A673 (cell line): ENCODE results near the gene SPRYD3. TPM values are rescaled to one million over a fixed set of nuclear protein-coding genes. Genes with fewer than 3 reads are reported as not detected.

Experiments used
- BruUV-seq: library from RNA; stranded (reverse); fragments of 400-500 nt; replicated peaks from 2 replicates; lab custom pipeline; 2021; lab: Mats Ljungman, UMichigan
- CTCF ChIA-PET: fragments of 300-600 bp; sonication (Branson Sonifier 250); formaldehyde crosslinking; loops from one replicate; lab custom pipeline; 2022; ENCODE audit warnings: antibody characterized with exemption; lab: Charles Lee
- POLR2A ChIA-PET: fragments of 300-600 bp; sonication (Branson Sonifier 250); formaldehyde crosslinking; loops from one replicate; lab custom pipeline; 2022; ENCODE audit warnings: antibody characterized with exemption; ENCODE audit not compliant: low non-redundant PET; lab: Charles Lee
- DNase-seq: peaks from one replicate; pipeline ENCODE4 v3.0.0-alpha.2; 2015; ENCODE audit warnings: low spot score
- H3K27ac ChIP-seq: fragments of 200-600 bp; sonication (generic); 2 replicates; pipeline ENCODE4 v1.5.1; 2016; ENCODE audit warnings: mixed run types, low read depth, mild to moderate bottlenecking, mixed read lengths, antibody characterized with exemption, low read length; ENCODE audit not compliant: poor library complexity, severe bottlenecking
- H3K27me3 ChIP-seq: fragments of 200-600 bp; sonication (generic); replicated peaks from 2 replicates; pipeline ENCODE4 v1.6.1; 2017; ENCODE audit warnings: mixed run types, low read depth, mild to moderate bottlenecking, mixed read lengths, antibody characterized with exemption, low read length; ENCODE audit not compliant: insufficient read depth, poor library complexity
- H3K36me3 ChIP-seq: fragments of 200-600 bp; sonication (generic); 2 replicates; pipeline ENCODE4 v1.6.1; 2016; ENCODE audit warnings: mixed run types, mild to moderate bottlenecking, mixed read lengths, antibody characterized with exemption, low read length; ENCODE audit not compliant: insufficient read depth, poor library complexity, severe bottlenecking
- H3K4me1 ChIP-seq: fragments of 200-600 bp; sonication (generic); 2 replicates; pipeline ENCODE4 v1.6.1; 2017; ENCODE audit warnings: mixed run types, mild to moderate bottlenecking, mixed read lengths, antibody characterized with exemption, low read length; ENCODE audit not compliant: insufficient read depth, poor library complexity, severe bottlenecking
- H3K4me3 ChIP-seq: fragments of 200-600 bp; sonication (generic); 2 replicates; pipeline ENCODE4 v1.5.1; 2016; ENCODE audit warnings: low read depth, mixed run types, mild to moderate bottlenecking, mixed read lengths, low read length; ENCODE audit not compliant: poor library complexity, severe bottlenecking
- H3K9me3 ChIP-seq: fragments of 200-600 bp; sonication (generic); 2 replicates; pipeline ENCODE4 v1.6.1; 2016; ENCODE audit warnings: mixed run types, low read depth, mild to moderate bottlenecking, mixed read lengths, antibody characterized with exemption, low read length; ENCODE audit not compliant: poor library complexity, severe bottlenecking
- CTCF ChIP-seq: fragments of 300-800, 200-600 bp; sonication (generic); conservative IDR thresholded peaks from 2 replicates; pipeline ENCODE4 v1.5.1; 2017; ENCODE audit warnings: low read depth, mild to moderate bottlenecking, antibody characterized with exemption, low read length, moderate library complexity, mixed read lengths
- EZH2 ChIP-seq: fragments of 200-600 bp; sonication (generic); IDR thresholded peaks from 2 replicates; pipeline ENCODE4 v1.6.1; 2017; ENCODE audit warnings: borderline replicate concordance, low read depth, mild to moderate bottlenecking, mixed read lengths, antibody characterized with exemption, low read length; ENCODE audit not compliant: poor library complexity, severe bottlenecking
- intact Hi-C: fragments of 100-400 bp; cut with micrococcal nuclease; formaldehyde crosslinking; loops from one replicate; pipeline ENCODE4 v1.10.0; 2022; ENCODE audit not compliant: unreplicated experiment
- total RNA-seq: library from RNA; stranded (reverse); gene quantifications from 2 replicates; pipeline ENCODE4 v1.2.3, GENCODE V29; 2021

The SPRYD3 gene
- total RNA-seq, 1 experiment from 2014 or later, result 19.3 TPM

DNA sequence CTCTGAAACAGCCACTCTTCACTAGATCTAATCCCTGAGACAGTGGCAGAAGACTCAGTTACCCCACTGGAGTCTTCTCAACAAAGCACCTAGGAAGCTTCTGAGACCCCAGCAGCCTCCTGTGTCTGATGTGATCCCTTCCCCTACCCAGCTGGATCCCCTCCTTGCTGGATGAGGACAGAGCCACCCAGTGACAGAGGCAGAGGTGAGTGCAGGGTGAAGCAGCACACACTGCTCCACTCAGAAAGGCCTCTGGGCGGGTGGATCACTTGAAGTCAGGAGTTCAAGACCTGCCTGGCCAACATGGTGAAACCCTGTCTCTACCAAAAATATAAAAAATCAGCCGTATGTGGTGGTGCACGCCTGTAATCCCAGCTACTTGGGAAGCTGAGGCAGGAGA lies 2.7 kb downstream of the SPRYD3 start:
- intact Hi-C loops, result no loop called here
- CTCF ChIA-PET, result interaction anchor here (0.9 kb wide), 1 partner anchor 10 kb away, joined by 3 read pairs; no protein-coding TSS in a partner anchor
- no TSS peak for BruUV-seq

DNA sequence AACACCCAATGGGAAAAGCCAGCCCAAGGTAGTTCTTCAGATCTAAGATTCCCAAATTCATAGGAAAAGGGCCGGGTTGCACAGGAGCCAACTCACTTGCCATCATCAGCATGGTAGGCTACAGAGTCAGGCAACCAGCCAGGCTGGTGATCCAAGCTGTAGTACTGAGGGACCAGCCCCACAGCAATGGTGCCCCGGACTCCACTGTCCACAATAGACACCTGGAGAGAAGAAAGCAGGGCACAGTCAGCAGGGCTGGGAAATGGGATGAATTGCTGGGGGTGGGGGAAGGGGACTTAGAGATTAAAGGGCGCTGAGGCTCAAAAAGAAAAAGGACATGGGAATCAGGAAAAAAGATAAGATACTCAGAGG lies 4.2 kb downstream of the SPRYD3 start:
- H3K4me1 ChIP-seq, result peaks cover 21% of the 10 kb centered on the region
- intact Hi-C loops, result no loop called here
- no peak for TF ChIP-seq EZH2
- no peak for TF ChIP-seq CTCF
- BruUV-seq, result no TSS peak
- no peak overlapping the region for H3K27ac ChIP-seq
- H3K4me3 ChIP-seq, result no peak overlapping the region
- no peak for DNase-seq
- no peaks in the 10 kb centered on the region for H3K9me3 ChIP-seq
- CTCF ChIA-PET, result no interaction called here
- no peaks in the 10 kb centered on the region for H3K27me3 ChIP-seq
- POLR2A ChIA-PET, result no interaction called here
- H3K36me3 ChIP-seq, result peaks cover 12% of the 10 kb centered on the region

More for the DNA sequence above, 2.7 kb downstream of the SPRYD3 start:
- no peak for DNase-seq
- peaks cover 9% of the 10 kb centered on the region for H3K36me3 ChIP-seq
- POLR2A ChIA-PET, result no interaction called here
- TF ChIP-seq EZH2, result no peak
- TF ChIP-seq CTCF, result no peak
- peaks cover 18% of the 10 kb centered on the region for H3K4me1 ChIP-seq
- H3K4me3 ChIP-seq, result no peak overlapping the region
- H3K9me3 ChIP-seq, result no peaks in the 10 kb centered on the region
- no peaks in the 10 kb centered on the region for H3K27me3 ChIP-seq
- H3K27ac ChIP-seq, result no peak overlapping the region

GRCh38 chr12:53074283-53074998 lies 4.7 kb downstream of the SPRYD3 start:
- no peak overlapping the region for H3K27ac ChIP-seq
- POLR2A ChIA-PET, result no interaction called here
- peaks cover 21% of the 10 kb centered on the region for H3K4me1 ChIP-seq
- peaks cover 12% of the 10 kb centered on the region for H3K36me3 ChIP-seq
- H3K9me3 ChIP-seq, result no peaks in the 10 kb centered on the region
- TF ChIP-seq EZH2, result no peak
- no peak for TF ChIP-seq CTCF
- H3K4me3 ChIP-seq, result no peak overlapping the region
- no peaks in the 10 kb centered on the region for H3K27me3 ChIP-seq
- BruUV-seq, result no TSS peak
- CTCF ChIA-PET, result interaction anchor here (0.5 to 1.1 kb wide), 2 partner anchors 23 to 24 kb away, joined by 3 to 4 read pairs; partner anchors contain the start of gene IGFBP6
- intact Hi-C loops, result no loop called here
- DNase-seq, result no peak
